ENCODE results near the gene MYO5A. TPM values are rescaled to one million over a fixed set of nuclear protein-coding genes. Genes with fewer than 3 reads are reported as not detected.

Gene MYO5A
- polyA plus RNA-seq, 2 of the 4 experiments (the other 2 are of a cell fraction), result 15.1 to 46.7 TPM

- Histone ChIP-seq H3K4me1 (peaks cover 9% of the 10 kb centered on the region; the same call in 1 of the 3 replicates), H3K4me2 (peak overlapping the region; percentile 93), H3K4me3 (peak overlapping the region; percentile 92), H3K27ac (no peak overlapping the region; a peak in 1 of 6 replicates), H3K9me3 (no peaks in the 10 kb centered on the region)
- ATAC-seq (no peak), DNase-seq (ENCODE audit: low read depth in 1 of 2, low spot score in 1 of 2) (no peak), FAIRE-seq (no peak)
- 81% methylated on average over 11 of the region's 11 CpGs for WGBS (ENCODE audit: missing lambda C conversion rate)
- TF ChIP-seq RCOR1 (IDR thresholded peaks at IDR 0.05; ENCODE audit: low read depth, low read length) (no peak), HES2 (IDR thresholded peaks at IDR 0.05) (no peak), HOXB5 (CRISPR knock-in tag; IDR thresholded peaks at IDR 0.05) (no peak), HOXA7 (CRISPR knock-in tag; IDR thresholded peaks at IDR 0.05) (no peak), CBX8 (IDR thresholded peaks at IDR 0.05) (no peak), FOSB (CRISPR knock-in tag; IDR thresholded peaks at IDR 0.05) (no peak), ZNF302 (CRISPR knock-in tag; IDR thresholded peaks at IDR 0.05) (no peak), MAZ (IDR thresholded peaks at IDR 0.05; ENCODE audit: borderline replicate concordance, low read depth, low read length) (no peak), RARB (CRISPR knock-in tag; IDR thresholded peaks at IDR 0.05) (no peak), USF2 (IDR thresholded peaks at IDR 0.05) (no peak), POLR2A (IDR thresholded peaks at IDR 0.05; ENCODE audit: low read length) (no peak), ELK1 (IDR thresholded peaks at IDR 0.05; ENCODE audit: low read depth, low read length) (no peak)
- TF ChIP-seq, protein P1, sequence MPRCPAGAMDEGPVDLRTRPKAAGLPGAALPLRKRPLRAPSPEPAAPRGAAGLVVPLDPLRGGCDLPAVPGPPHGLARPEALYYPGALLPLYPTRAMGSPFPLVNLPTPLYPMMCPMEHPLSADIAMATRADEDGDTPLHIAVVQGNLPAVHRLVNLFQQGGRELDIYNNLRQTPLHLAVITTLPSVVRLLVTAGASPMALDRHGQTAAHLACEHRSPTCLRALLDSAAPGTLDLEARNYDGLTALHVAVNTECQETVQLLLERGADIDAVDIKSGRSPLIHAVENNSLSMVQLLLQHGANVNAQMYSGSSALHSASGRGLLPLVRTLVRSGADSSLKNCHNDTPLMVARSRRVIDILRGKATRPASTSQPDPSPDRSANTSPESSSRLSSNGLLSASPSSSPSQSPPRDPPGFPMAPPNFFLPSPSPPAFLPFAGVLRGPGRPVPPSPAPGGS (IDR thresholded peaks at IDR 0.05), result no peak
- TF ChIP-seq, protein P2, sequence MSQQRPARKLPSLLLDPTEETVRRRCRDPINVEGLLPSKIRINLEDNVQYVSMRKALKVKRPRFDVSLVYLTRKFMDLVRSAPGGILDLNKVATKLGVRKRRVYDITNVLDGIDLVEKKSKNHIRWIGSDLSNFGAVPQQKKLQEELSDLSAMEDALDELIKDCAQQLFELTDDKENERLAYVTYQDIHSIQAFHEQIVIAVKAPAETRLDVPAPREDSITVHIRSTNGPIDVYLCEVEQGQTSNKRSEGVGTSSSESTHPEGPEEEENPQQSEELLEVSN (IDR thresholded peaks at IDR 0.05; ENCODE audit: borderline replicate concordance, low read depth), result no peak
- TF ChIP-seq, protein P3, sequence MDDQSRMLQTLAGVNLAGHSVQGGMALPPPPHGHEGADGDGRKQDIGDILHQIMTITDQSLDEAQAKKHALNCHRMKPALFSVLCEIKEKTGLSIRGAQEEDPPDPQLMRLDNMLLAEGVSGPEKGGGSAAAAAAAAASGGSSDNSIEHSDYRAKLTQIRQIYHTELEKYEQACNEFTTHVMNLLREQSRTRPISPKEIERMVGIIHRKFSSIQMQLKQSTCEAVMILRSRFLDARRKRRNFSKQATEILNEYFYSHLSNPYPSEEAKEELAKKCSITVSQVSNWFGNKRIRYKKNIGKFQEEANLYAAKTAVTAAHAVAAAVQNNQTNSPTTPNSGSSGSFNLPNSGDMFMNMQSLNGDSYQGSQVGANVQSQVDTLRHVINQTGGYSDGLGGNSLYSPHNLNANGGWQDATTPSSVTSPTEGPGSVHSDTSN (IDR thresholded peaks at IDR 0.05), result no peak
- TF ChIP-seq, protein P4, sequence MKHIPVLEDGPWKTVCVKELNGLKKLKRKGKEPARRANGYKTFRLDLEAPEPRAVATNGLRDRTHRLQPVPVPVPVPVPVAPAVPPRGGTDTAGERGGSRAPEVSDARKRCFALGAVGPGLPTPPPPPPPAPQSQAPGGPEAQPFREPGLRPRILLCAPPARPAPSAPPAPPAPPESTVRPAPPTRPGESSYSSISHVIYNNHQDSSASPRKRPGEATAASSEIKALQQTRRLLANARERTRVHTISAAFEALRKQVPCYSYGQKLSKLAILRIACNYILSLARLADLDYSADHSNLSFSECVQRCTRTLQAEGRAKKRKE (CRISPR knock-in tag; IDR thresholded peaks at IDR 0.05; ENCODE audit: low read depth), result no peak
- TF ChIP-seq, protein P5, sequence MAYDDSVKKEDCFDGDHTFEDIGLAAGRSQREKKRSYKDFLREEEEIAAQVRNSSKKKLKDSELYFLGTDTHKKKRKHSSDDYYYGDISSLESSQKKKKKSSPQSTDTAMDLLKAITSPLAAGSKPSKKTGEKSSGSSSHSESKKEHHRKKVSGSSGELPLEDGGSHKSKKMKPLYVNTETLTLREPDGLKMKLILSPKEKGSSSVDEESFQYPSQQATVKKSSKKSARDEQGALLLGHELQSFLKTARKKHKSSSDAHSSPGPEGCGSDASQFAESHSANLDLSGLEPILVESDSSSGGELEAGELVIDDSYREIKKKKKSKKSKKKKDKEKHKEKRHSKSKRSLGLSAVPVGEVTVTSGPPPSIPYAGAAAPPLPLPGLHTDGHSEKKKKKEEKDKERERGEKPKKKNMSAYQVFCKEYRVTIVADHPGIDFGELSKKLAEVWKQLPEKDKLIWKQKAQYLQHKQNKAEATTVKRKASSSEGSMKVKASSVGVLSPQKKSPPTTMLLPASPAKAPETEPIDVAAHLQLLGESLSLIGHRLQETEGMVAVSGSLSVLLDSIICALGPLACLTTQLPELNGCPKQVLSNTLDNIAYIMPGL (CRISPR knock-in tag; IDR thresholded peaks at IDR 0.05; ENCODE audit: borderline replicate concordance), result no peak
- POLR2A ChIA-PET, result no interaction called here
- CTCF ChIA-PET, result interaction anchor here (2.5 kb wide), 1 partner anchor 199 kb away, joined by 9 read pairs; no protein-coding TSS in a partner anchor
These were observed 1.3 kb upstream of the MYO5A start for GRCh38 chr15:52529940-52530339.

GRCh38 chr15:52529341-52529924 is 753 bp upstream of the MYO5A start:
- H3K4me3 ChIP-seq, result peak overlapping the region; percentile 92
- ATAC-seq, result peak in 1 of 2 experiments; percentile 71; a peak in 4 of 6 replicates
- H3K27ac ChIP-seq, result peak overlapping the region; percentile 84 to 92
- FAIRE-seq, result no peak
- no peaks in the 10 kb centered on the region for H3K9me3 ChIP-seq
- CTCF ChIA-PET, result interaction anchor here (1.0 to 2.5 kb wide), 3 partner anchors 9 to 198 kb away, joined by 4 to 9 read pairs (median 5); no protein-coding TSS in a partner anchor
- H3K4me1 ChIP-seq, result peaks cover 9% of the 10 kb centered on the region; the same call in 1 of the 3 replicates
- POLR2A ChIA-PET, result no interaction called here
- H3K4me2 ChIP-seq, result peak overlapping the region; percentile 93
- DNase-seq (ENCODE audit: low read depth in 1 of 2, low spot score in 1 of 2), result peak in 1 of 2 experiments; percentile 15
- WGBS (ENCODE audit: missing lambda C conversion rate), result 32% methylated on average over 19 of the region's 28 CpGs
- TF ChIP-seq ZSCAN20 (CRISPR knock-in tag; IDR thresholded peaks at IDR 0.05), result no peak
- TF ChIP-seq CBX8 (IDR thresholded peaks at IDR 0.05), result no peak
- no peak for TF ChIP-seq RARB (CRISPR knock-in tag; IDR thresholded peaks at IDR 0.05)
- TF ChIP-seq ELK1 (IDR thresholded peaks at IDR 0.05; ENCODE audit: low read depth, low read length), result no peak
- no peak for TF ChIP-seq EP300 (IDR thresholded peaks at IDR 0.05)
- no peak for TF ChIP-seq REST (IDR thresholded peaks at IDR 0.05)
- peak; percentile 42; the same call in 1 of the 2 replicates for TF ChIP-seq RNF2 (IDR thresholded peaks at IDR 0.05; ENCODE audit: borderline replicate concordance, low read depth)
- TF ChIP-seq ZC3H11A (IDR thresholded peaks at IDR 0.05), result no peak
